HCT116 (cell line): ENCODE measurements around the gene FRMD7. TPM values are rescaled to one million over a fixed set of nuclear protein-coding genes. Genes with fewer than 3 reads are reported as not detected.

ENCODE experiments used
- ATAC-seq: fragments of 200-7000 bp; cut with Tn5 transposase; 2 replicates; pipeline ENCODE4 v1.9.1; 2020; ENCODE audit warnings: mild to moderate bottlenecking, moderate library complexity
- BruUV-seq: library from RNA; stranded (reverse); fragments of 400-500 nt; replicated peaks from 2 replicates; lab custom pipeline; 2021; lab: Mats Ljungman, UMichigan
- CTCF ChIA-PET: fragments of 300-600 bp; sonication (Branson Sonifier 250); formaldehyde crosslinking; loops from one replicate; lab custom pipeline; 2021; ENCODE audit warnings: antibody characterized with exemption; lab: Charles Lee
- POLR2A ChIA-PET: fragments of 300-600, 350-600 bp; sonication (Branson Sonifier 250); formaldehyde crosslinking; loops from one replicate; lab custom pipeline; 2021; ENCODE audit warnings: antibody characterized with exemption; lab: Charles Lee
- RAD21 ChIA-PET, 2 experiments: fragments of 300-600 bp; sonication (Branson Sonifier 250); formaldehyde crosslinking; loops; one replicate each; lab custom pipeline; 2023; ENCODE audit warnings: low total read pairs in 2 of 2; ENCODE audit not compliant: uncharacterized antibody in 2 of 2, unreplicated experiment in 2 of 2, low non-redundant PET in 1 of 2; lab: Charles Lee
- DNase-seq: peaks from one replicate; pipeline ENCODE4 v3.0.0-alpha.2; 2010; ENCODE audit warnings: low read depth, low spot score
- H2AFZ ChIP-seq: fragments of 200-600 bp; shearing (Covaris generic), sonication (generic); 2 replicates; pipeline ENCODE4 v1.6.1; 2017; ENCODE audit warnings: low read depth, mixed run types, mixed read lengths, antibody characterized with exemption, low read length; ENCODE audit not compliant: poor library complexity, severe bottlenecking
- H3K27ac ChIP-seq: 2 replicates; pipeline ENCODE4 v1.5.1; 2012; ENCODE audit warnings: low read depth, low read length
- H3K27me3 ChIP-seq: fragments of 200-600 bp; sonication (generic); 2 replicates; pipeline ENCODE4 v1.6.1; 2016; ENCODE audit warnings: mixed run types, low read length, mixed read lengths; ENCODE audit not compliant: insufficient read depth
- H3K36me3 ChIP-seq, 2 experiments: fragments of 200-500 bp in 1 of 2; fragments of 200-600 bp in 1 of 2; sonication (Bioruptor generic) in 1 of 2; sonication (generic) in 1 of 2; 2 replicates each; pipeline versions ENCODE4 v1.5.1 to v1.6.1; 2014 to 2016; ENCODE audit warnings: low read length in 2 of 2, inconsistent platforms in 1 of 2, mixed read lengths in 1 of 2, mixed run types in 1 of 2; ENCODE audit not compliant: insufficient read depth in 2 of 2, control insufficient read depth in 1 of 2
- H3K4me1 ChIP-seq, 2 experiments: fragments of 200-600 bp in 1 of 2; sonication (generic) in 1 of 2; 2 replicates each; pipeline versions ENCODE4 v1.5.1 to v1.6.1; 2012 to 2017; ENCODE audit warnings: low read length in 2 of 2, inconsistent platforms in 1 of 2, mild to moderate bottlenecking in 1 of 2, mixed read lengths in 1 of 2, mixed run types in 1 of 2, moderate library complexity in 1 of 2; ENCODE audit not compliant: insufficient read depth in 2 of 2, control insufficient read depth in 1 of 2
- H3K4me2 ChIP-seq: fragments of 200-600 bp; sonication (generic); 2 replicates; pipeline ENCODE4 v1.6.1; 2017; ENCODE audit warnings: mixed run types, low read length, mixed read lengths
- H3K4me3 ChIP-seq, 2 experiments: fragments of 200-600 bp in 1 of 2; sonication (generic) in 1 of 2; replicated peaks in 1 of 2; 2 replicates each; pipeline ENCODE4 v1.5.1; 2011 to 2016; ENCODE audit warnings: low read length in 2 of 2, control low read depth in 1 of 2, low read depth in 1 of 2, mild to moderate bottlenecking in 1 of 2, mixed read lengths in 1 of 2, mixed run types in 1 of 2
- H3K79me2 ChIP-seq: fragments of 200-600 bp; sonication (generic); 2 replicates; pipeline ENCODE4 v1.6.1; 2017; ENCODE audit warnings: mild to moderate bottlenecking, mixed run types, low read length, moderate library complexity, mixed read lengths; ENCODE audit not compliant: insufficient read depth
- H3K9ac ChIP-seq: fragments of 200-600 bp; sonication (generic); 2 replicates; pipeline ENCODE4 v1.6.1; 2016; ENCODE audit warnings: low read length, mixed read lengths
- H3K9me2 ChIP-seq: fragments of 200-600 bp; sonication (generic), shearing (Covaris generic); 2 replicates; pipeline ENCODE4 v1.6.1; 2017; ENCODE audit warnings: mixed run types, mild to moderate bottlenecking, moderate library complexity; ENCODE audit not compliant: insufficient read depth
- H3K9me3 ChIP-seq, 2 experiments: fragments of 200-500 bp in 1 of 2; fragments of 200-600 bp in 1 of 2; sonication (Bioruptor generic) in 1 of 2; sonication (generic) in 1 of 2; 2 replicates each; pipeline ENCODE4 v1.6.1; 2014 to 2017; ENCODE audit warnings: low read length in 2 of 2, mixed read lengths in 2 of 2, inconsistent platforms in 1 of 2, low read depth in 1 of 2, mild to moderate bottlenecking in 1 of 2, mixed run types in 1 of 2, moderate library complexity in 1 of 2; ENCODE audit not compliant: control insufficient read depth in 1 of 2, insufficient read depth in 1 of 2
- H4K20me1 ChIP-seq: fragments of 200-600 bp; sonication (generic), shearing (Covaris generic); 2 replicates; pipeline ENCODE4 v1.6.1; 2017; ENCODE audit warnings: mixed run types, mild to moderate bottlenecking, moderate library complexity; ENCODE audit not compliant: insufficient read depth
- CBX3 ChIP-seq: IDR thresholded peaks from 2 replicates; pipeline ENCODE4 v1.6.1; 2012; ENCODE audit warnings: low read depth
- CEBPB ChIP-seq: IDR thresholded peaks from 2 replicates; pipeline ENCODE4 v1.6.1; 2012; ENCODE audit warnings: low read depth
- CTCF ChIP-seq, 3 experiments: fragments of 200-600 bp in 1 of 3; sonication (generic) in 1 of 3; IDR thresholded peaks in 2 of 3; conservative IDR thresholded peaks in 1 of 3; 2 replicates each; pipeline ENCODE4 v1.5.1; 2012 to 2017; ENCODE audit warnings: low read depth in 2 of 3, low read length in 2 of 3, antibody characterized with exemption in 1 of 3, borderline replicate concordance in 1 of 3, control low read depth in 1 of 3, mild to moderate bottlenecking in 1 of 3, mixed read lengths in 1 of 3, mixed run types in 1 of 3, moderate library complexity in 1 of 3; ENCODE audit not compliant: insufficient read depth in 1 of 3
- EGR1 ChIP-seq: IDR thresholded peaks from 2 replicates; pipeline ENCODE4 v1.6.1; 2012; ENCODE audit warnings: low read depth
- EZH2 ChIP-seq: fragments of 200-600 bp; sonication (generic); IDR thresholded peaks from 2 replicates; pipeline ENCODE4 v1.6.1; 2017; ENCODE audit warnings: antibody characterized with exemption, mixed run types
- EZH2phosphoT487 ChIP-seq: fragments of 200-600 bp; IDR thresholded peaks from 2 replicates; pipeline ENCODE4 v1.6.1; 2018; ENCODE audit warnings: antibody characterized with exemption, borderline replicate concordance
- FOSL1 ChIP-seq: IDR thresholded peaks from 2 replicates; pipeline ENCODE4 v1.6.1; 2012; ENCODE audit warnings: low read depth
- JUND ChIP-seq: IDR thresholded peaks from 2 replicates; pipeline ENCODE4 v1.6.1; 2012
- MAX ChIP-seq: IDR thresholded peaks from 2 replicates; pipeline ENCODE4 v1.6.1; 2012
- POLR2A ChIP-seq: IDR thresholded peaks from 2 replicates; pipeline ENCODE4 v1.7.0; 2011; ENCODE audit warnings: borderline replicate concordance; ENCODE audit not compliant: insufficient read depth, insufficient read length; ENCODE audit errors: extremely low read depth
- POLR2AphosphoS5 ChIP-seq: IDR thresholded peaks from 2 replicates; pipeline ENCODE4 v1.6.1; 2011; ENCODE audit warnings: mild to moderate bottlenecking, low read depth, low read length, moderate library complexity
- REST ChIP-seq: IDR thresholded peaks from 2 replicates; pipeline ENCODE4 v1.6.1; 2012; ENCODE audit warnings: low read depth
- SIN3A ChIP-seq: IDR thresholded peaks from 2 replicates; pipeline ENCODE4 v1.6.1; 2012; ENCODE audit warnings: low read depth
- SP1 ChIP-seq: IDR thresholded peaks from 2 replicates; pipeline ENCODE4 v1.6.1; 2012; ENCODE audit warnings: low read depth
- SRF ChIP-seq: IDR thresholded peaks from 2 replicates; pipeline ENCODE4 v1.6.1; 2012; ENCODE audit warnings: low read depth
- YY1 ChIP-seq: IDR thresholded peaks from 2 replicates; pipeline ENCODE4 v1.6.1; 2011; ENCODE audit warnings: low read length, low read depth, moderate library complexity, mild to moderate bottlenecking; ENCODE audit not compliant: insufficient replicate concordance; ENCODE audit errors: extremely low read depth
- ZBTB33 ChIP-seq: IDR thresholded peaks from 2 replicates; pipeline ENCODE4 v1.6.1; 2011; ENCODE audit warnings: mild to moderate bottlenecking, low read length, moderate library complexity; ENCODE audit not compliant: insufficient replicate concordance; ENCODE audit errors: extremely low read depth
- ZFX ChIP-seq: fragments of 450-650 bp; IDR thresholded peaks from 2 replicates; pipeline ENCODE4 v1.6.1; 2017
- ZNF274 ChIP-seq: fragments of 200-500 bp; sonication (Bioruptor generic); IDR thresholded peaks from 2 replicates; pipeline ENCODE4 v1.6.1; 2014; ENCODE audit warnings: mild to moderate bottlenecking, low read depth, low read length, inconsistent platforms
- intact Hi-C: fragments of 100-400 bp; cut with micrococcal nuclease; formaldehyde crosslinking; loops from 2 replicates; pipeline ENCODE4 v1.10.0; 2022
- total RNA-seq: library from RNA; stranded (reverse); gene quantifications from one replicate; pipeline ENCODE4 v1.2.1, GENCODE V29; 2021; ENCODE audit not compliant: unreplicated experiment

The FRMD7 gene
- total RNA-seq, 1 experiment from 2014 or later: not detected

- no peaks in the 10 kb centered on the region for H3K4me1 ChIP-seq
- H3K27ac ChIP-seq: no peak overlapping the region
- no peaks in the 10 kb centered on the region for H3K36me3 ChIP-seq
- no peak overlapping the region for H3K4me3 ChIP-seq
- H3K27me3 ChIP-seq: no peaks in the 10 kb centered on the region
- H2AFZ ChIP-seq: no peak overlapping the region
- H3K4me2 ChIP-seq: no peak overlapping the region
- ChIA-PET RAD21 (no interaction called here), POLR2A (no interaction called here), CTCF (no interaction called here)
- H3K9me3 ChIP-seq: no peaks in the 10 kb centered on the region
- DNase-seq: no peak
- H3K9me2 ChIP-seq: no peaks in the 10 kb centered on the region
- intact Hi-C loops: no loop called here
- BruUV-seq: no TSS peak
- no peak overlapping the region for H3K9ac ChIP-seq
- no peaks in the 10 kb centered on the region for H4K20me1 ChIP-seq
- no peak; the same call in 1 of the 2 replicates for ATAC-seq
- no peaks in the 10 kb centered on the region for H3K79me2 ChIP-seq
- no peak for TF ChIP-seq EZH2phosphoT487
- no peak for TF ChIP-seq POLR2A
- TF ChIP-seq ZNF274: no peak
- TF ChIP-seq CEBPB: no peak
- no peak for TF ChIP-seq YY1
- TF ChIP-seq SP1: no peak
- TF ChIP-seq ZBTB33: no peak
- no peak for TF ChIP-seq REST
- TF ChIP-seq POLR2AphosphoS5: no peak
- no peak for TF ChIP-seq FOSL1
- no peak for TF ChIP-seq EGR1
- TF ChIP-seq MAX: no peak
- no peak for TF ChIP-seq SIN3A
- no peak for TF ChIP-seq JUND
- TF ChIP-seq ZFX: no peak
- no peak for TF ChIP-seq CBX3
- TF ChIP-seq CTCF (IDR thresholded peaks at IDR 0.05 in 2 of 3, conservative IDR thresholded peaks at IDR 0.05 in 1 of 3; ENCODE audit: borderline replicate concordance in 1 of 3, insufficient read depth in 1 of 3, low read depth in 2 of 3, low read length in 2 of 3): no peak
- no peak for TF ChIP-seq EZH2
- TF ChIP-seq SRF: no peak
Observed at GRCh38 chrX:132146456-132146855, 18.6 kb upstream of the FRMD7 start.
